GM18520 (cell line): ENCODE data around the gene KCNQ1OT1.

Experiments
- ATAC-seq: cut with Tn5 transposase; IDR thresholded peaks from one replicate; pipeline ENCODE4 v1.9.1; 2021; ENCODE audit not compliant: unreplicated experiment

KCNQ1OT1 gene

DNA sequence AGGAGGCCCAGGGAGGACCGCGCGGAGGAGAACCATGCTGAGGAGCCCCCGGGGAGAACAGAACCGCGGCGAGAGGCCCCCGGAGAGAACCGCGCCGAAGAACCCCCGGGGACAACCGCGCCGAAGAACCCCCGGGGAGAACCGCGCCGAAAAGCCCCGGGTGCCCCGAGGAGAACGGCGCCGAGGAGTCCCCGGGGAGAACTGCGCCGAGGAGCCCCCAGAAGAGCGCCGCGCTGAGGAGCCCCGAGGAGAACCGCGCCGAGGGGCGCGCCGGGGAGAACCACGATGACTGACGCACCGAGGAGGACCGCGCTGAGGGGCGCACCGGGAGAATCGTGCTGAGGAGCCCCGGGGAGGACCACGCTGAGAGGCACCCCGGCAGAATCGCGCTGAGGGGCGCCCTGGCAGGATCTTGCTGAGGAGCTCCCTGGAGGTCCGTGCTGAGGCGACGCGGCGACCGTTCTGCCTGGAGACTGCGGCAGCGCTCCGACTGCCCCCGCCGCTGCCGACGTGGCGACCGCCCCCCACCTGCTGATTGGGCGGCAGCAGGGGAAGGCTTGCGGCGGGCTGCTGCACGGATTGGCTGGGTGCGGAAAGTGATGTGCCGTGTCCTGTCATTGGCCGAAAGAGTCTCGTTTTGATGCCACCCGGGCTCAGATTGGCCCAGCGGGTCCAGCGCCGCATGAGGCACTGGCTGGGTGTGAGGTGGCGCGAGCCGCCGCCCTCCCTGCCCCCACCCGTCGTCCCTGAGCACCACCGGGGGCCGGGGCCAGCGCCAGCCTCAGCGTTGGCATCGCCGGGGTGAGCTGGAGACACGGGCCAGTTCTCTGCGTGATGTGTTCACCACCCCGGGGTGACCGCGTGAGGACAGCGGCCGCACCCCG, at the start of gene KCNQ1OT1:
TSS of gene KCNQ1OT1 (minus strand) at position 464 of the 884 bp plus-strand sequence.
- ATAC-seq, result peak; percentile 69

DNA sequence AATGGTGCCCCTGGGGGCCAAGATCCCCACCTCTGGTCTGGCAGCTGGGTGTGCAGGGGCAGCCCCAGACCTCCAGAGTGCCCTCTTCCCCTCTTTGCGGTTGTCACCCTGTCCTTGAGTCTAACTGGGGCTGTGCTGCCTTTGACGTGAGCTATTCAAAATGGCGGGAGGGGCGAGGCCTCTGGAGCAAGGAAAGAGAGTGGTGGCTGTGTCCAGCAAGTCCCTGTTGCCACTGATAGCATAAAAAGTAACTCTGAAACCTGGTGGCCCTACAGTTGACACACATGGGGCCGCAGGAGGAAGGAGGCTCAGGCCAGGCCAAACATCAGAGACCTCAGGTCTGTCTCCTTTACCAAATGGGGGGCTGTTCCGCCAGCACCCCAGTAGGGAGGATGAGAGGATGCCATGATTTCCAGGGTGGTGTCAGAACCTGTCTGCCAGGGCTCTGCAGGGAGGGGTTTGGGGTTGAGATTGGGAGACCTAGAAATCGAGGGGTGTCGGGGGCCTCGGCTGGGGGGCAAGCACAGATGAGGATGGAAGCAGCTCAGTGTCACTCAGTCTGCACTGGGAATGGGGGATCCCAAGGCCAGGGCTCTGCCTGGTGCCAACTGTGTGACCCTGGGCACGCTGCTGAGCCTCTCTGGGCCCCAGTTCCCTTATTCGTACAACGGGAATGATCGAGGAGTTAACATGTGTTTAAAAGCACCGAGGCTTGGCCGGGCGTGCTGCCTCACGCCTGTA, 49.2 kb upstream of the KCNQ1OT1 start:
- no peak for ATAC-seq

DNA sequence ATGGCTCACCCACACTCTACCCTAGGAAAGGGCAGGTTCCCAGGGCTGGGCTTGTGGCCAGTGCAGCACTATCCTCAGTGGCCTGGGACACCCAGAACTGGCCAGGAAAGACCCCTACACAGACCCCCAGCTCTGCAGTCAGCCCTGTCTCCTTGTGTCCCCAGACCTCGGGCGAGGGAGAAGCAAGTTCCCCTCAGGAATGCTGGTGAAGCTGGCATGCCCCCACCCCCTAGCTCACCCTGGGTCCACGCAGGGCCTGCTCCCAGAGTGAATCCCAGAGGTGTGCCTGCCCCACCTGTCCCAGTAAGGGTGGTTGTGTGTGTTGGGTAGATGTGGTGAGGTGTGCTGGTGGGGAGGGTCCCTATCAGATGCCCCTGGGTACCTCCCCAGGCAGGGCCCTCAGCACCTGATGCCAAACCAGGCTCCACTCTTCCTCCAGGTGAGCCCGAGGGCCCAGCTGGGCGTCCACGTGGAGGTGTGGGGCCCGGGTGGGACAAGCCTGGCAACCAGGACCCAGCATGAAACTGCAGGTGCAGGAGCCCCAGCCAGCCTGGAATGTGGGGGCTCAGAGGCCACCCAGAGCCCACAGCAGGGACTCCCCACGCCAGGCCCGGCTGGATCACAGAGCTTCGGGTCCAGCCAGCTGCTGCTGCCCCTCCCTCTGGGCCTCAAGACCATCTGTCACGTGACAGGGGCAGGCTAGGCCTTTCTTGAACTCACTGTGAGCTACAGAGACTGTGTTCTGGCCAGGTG, 48.4 kb upstream of the KCNQ1OT1 start:
- ATAC-seq, result no peak

DNA sequence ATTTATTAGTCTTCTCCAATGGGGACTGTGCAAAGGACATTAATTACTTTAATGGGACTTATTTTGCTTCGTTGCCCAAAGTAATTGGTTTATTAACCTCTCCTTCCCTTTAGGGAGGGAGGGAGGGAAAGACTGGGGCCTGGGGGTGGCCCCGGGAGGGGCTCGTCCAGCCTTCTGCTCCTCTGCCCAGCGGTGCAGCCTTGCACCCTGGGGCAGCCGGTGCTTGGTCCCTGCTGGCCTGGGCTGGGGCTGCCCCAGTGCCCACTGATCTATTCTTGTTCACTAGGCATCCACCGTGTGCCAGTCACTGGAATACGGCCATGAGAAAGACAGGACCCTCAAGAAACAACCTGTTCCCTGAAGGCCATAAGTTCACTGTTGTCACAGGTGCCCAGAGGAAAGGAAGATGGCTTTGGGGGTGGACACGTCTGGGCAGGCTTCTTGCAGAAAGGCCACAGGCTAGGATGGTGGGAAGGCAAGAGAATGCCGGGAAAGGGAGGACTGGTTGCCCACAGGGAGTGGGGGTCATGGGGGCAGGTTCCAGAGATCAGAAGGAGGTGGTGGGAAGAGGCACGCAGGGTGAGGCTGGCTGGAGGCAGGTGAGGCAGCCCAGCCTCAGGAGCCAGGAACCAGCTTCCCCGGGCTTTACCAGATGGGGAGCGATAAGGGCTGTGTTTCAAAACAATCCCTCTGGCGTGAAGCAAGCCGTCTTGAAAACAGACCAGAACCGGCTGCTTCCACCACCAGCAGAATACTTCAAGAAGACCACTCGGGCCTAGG, 47.6 kb upstream of the KCNQ1OT1 start:
- no peak for ATAC-seq

DNA sequence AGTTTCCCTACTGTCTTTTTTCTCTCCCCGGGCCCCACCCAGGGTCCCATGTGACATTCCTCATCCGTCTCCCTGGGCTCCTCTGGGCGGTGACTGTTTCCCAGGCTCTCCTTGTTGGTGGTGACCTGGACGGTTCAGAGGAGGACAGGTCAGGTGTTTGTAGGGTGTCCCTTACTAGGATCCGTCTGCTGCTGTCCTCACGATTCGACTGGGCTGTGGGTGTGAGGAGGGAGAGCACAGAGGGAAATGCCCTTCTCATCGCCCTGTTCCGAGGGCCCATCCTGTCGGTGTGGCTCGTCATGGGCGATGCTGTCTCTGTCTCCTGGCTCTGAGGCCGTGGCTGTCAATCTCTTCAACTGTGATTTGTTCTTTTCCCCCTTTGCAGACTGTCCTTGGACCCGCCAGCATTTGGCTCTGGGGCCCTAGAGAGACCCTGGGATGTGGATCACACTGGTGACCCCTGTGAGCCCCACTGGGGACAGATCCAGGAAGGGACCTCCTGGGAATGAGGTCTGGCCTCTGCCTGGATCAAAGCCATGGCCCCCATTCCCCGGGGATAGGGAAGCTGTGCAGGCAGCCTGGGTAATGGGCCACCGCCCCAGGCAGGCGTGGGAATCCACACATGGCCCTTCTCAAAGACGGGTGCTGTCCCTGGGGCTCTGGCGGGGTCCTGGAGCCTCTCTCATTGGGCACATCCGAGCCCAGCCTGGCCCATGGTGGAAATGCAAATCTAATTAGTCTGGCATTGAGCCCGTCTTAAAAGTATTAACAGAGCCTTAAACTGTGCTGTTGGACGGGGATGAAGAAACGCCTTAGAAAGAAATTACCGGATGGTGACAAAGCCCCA, 46.8 kb upstream of the KCNQ1OT1 start:
- no peak for ATAC-seq

DNA sequence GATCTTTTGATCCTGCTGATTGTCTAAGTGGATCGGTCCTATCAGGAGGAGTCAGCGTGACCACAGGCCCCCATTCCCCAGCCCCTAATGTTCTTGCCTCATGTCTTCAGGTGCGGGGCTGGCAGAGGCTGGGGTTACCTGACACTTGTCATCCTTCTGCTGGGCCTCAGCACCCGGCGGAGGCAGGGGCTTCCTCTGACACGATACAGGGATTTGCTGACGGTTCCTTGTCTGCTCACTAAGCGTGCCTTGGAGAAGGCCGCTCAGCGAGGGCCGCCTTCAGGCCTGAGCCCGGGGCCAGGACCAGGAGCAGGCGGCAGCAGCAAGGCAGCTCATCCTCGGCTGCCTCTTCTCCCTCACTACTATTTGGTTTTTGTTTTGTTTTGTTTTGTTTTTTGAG, 45.7 kb upstream of the KCNQ1OT1 start:
- no peak for ATAC-seq

DNA sequence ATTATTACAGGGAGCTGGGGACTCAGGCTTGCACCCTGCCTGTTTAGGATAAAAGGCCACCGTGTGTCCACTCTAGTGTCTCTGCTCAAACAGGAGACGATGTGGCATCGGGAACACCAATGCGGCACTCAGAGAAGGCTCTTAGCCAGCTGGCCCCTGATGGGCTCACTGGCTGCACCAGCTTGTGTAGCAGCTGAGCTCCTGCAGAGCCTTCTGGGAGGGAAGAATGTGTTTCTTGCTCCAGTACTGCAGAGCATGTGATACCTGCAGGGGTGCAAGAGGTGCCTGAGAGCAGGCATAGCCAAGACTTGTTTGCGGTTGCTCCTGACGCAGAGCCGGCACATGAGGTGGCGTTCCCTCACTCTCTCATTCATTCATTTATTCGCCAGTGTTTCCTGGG, 44.4 kb upstream of the KCNQ1OT1 start:
- ATAC-seq, result no peak

DNA sequence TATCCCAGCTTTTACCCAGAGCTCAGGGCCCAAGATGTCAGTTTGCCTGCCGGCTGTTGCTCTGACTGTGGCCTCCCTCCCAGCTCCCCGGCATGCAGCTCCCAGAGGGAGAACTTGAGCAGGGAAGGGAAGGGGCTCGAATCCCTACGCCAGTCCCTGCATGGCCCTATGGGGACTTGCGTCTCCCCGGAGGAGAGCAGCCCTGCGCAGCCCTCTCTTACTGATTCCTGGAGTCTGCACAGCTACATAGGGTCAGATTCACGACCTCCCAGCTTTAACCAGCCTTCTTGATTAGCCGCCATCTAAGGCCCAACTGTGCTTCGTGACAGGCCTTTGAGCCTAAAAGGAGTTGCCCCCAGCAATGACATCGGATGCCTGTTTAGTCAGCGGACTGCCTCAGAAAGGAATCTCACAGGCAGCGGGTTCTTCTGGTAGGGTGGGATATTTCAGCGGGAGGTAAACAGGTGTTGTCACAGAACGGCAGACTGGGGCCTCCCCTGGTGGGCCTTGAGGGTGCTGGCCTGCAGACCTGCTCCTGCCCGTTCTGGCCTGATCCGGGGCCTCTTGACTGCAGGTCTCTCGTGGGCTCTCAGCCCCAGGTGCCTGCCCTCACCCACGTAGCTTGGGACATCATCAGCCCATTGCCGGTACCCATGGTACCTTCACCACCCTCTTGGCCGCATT, 43.8 kb upstream of the KCNQ1OT1 start:
- ATAC-seq, result no peak

DNA sequence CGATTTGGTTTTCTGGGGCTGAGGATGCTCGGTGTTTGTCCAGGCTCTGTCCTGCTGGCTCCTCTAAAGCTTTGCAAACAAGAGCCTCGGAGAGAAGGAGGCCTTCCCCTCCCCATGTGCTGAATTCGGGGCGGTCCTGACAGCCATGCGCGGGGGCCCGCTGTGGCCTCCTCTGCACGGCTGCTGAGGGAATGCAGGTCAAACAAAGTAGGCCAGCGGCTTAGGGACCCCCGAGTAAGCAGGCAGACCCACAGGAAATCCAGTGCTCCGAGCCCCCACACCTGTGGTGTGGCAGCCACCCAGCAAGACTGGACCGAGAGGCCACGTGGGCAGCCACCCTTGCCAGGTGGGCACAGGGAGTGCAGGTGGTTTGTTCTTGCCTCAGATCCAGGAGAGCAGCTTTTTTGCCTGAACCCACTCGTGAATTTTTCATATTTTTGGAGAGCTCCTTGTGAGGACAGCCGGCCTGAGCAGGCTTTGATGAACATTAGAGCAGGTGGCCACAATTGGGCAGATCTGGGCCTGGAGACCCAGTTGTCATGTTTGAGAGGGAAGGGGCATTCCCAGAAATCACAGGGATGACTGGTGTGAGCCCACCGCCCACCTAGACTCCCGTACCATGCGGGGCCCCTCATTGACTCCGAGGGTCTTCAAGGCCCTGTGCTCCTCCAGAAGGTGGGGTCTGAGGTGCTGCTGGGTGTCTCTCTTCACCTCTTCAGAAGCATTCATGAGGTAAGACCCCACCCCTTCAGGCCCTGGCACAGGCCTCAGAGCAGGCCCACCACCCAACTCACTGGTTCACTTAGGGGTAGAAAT, 43.0 kb upstream of the KCNQ1OT1 start:
- ATAC-seq, result no peak

DNA sequence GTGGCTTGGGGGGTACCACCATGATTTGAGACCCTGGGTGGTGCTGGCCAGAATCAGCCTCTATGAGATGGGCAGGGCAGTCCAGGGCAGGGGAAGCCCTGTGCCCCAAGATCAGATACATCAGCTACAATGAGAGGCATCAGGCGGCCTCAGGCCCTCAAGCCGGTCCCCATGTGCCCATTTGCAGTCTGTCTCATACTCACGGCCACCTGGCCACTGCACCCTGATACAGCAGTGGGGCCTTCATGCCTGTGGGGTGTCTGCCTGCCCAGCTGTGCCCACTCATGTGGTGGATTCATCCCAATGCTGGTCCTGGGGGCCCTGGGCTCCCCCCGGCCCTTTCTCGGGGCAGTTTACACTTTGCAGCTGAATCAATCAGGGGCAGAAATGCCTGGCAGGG, 42.4 kb upstream of the KCNQ1OT1 start:
- ATAC-seq, result no peak

DNA sequence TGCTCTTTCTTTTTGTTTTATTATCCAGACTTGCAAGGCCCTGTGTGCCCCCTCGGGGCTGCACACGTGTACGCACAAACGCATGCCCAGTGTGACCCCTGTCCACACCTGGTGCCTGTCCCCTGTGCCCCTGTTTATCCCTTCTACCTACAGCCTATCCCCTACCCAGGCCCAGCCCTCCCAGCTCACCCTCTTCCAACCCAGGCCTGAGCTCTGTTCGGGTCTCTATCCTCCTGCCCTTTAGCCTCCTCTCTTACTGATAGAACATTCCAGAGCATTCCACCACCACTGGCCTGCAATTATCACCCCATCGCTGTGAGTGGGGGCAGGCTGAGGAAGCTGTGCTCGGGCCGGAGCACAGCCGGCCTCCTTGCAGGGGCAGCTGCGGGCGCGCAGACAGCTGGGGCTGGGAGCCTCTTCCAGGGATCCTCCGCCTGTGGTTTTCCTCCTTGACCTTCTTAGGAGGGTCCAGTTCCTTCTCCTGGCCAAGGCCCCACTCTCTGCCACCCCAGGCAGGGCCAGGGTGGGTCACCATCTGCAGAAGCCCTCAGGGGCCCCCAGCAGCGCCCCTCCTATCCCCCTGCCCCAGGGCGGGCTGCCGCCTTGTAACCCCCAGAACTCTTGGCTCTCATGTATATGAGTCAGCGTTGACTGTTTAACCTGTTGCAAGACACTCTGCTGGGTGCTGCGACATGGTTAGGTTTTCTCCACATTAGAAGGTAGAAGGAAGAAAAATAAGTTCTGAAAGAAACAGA, 41.8 kb upstream of the KCNQ1OT1 start:
- no peak for ATAC-seq

DNA sequence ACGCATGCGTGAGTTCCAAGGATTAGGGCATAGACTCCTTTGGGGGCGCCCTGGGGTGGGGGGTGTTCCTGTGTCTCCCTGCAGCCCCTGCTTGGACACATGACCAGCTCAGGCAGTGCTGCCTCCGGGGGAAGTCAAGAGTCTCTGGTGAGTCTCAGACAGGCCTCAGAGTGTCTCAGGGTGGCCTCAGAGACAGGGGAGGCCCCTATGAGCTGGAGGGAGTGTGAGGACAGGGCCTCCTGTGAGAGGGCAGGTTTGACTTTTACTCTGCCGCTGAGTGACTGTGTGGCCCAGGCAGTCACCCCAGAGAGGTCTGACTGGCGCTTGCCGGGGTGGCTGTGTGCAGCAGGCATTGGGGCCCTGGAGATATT, 41.2 kb upstream of the KCNQ1OT1 start:
- no peak for ATAC-seq

DNA sequence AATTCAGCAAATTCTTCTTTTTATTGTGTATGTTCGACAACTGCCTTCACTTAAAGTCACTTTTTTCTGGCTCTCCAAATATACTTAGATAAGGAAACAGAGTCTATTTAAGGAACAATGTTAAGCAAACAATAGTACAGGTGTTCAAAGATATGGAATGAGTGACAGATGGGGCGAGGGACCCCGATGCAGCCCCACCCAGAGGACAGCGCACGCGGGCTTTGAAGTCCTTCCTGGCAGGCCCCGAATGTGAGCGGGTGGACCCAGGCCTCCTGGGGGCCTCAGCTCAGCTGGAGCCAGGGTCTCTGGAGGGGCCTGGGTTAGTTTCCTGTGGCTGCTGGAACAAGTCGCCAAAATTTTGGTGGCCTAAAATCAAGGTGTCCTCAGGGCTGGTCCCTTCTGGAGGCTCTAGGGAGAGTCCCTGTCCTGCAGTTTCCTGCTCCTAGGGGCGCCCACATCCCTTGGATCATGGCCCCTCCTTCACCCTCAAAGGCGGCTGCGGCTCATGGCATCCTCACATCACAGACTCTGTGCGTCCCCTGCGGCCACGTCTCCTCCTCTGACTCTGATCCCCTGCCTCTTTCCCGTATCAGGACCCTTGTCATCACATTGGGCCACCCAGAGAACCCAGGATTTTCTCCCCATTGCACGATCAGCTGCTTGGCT, 40.6 kb upstream of the KCNQ1OT1 start:
- ATAC-seq, result no peak

DNA sequence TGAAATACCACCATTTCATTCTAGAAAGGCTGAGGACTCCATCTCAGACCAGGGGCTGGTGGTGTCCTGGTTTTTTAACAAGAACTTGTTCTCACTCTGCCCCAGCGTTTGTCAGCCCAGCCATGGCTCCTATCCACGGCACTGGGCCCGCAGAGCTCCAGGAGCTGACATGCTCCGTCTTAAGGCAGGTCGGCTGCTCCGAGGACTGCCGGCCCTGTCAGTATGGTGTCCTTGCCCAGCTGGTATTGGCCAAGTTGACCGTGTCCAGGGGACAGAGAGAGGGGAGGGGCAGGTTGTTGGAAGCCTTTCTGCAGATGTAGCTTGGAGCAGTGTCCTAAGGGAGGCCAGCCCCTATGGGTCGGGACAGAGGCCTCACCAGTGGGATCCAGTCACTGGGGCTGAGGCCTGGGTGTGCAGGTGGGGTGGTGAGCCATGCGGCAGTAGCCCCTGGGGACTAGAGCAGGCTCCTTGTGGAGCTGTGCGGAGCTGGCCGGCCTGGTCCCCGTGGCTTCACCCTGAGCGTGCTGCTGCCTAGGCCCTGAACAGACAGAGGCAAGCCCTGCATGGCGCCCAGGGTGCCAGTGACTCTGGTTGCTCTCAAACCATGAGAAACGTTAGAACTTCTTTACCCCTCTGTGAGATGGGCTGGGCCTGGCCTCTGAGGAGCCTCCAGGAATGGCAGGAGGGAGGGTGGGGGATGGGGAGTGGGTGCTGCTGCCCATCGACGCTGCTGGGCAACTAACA, 39.9 kb upstream of the KCNQ1OT1 start:
- ATAC-seq, result no peak

DNA sequence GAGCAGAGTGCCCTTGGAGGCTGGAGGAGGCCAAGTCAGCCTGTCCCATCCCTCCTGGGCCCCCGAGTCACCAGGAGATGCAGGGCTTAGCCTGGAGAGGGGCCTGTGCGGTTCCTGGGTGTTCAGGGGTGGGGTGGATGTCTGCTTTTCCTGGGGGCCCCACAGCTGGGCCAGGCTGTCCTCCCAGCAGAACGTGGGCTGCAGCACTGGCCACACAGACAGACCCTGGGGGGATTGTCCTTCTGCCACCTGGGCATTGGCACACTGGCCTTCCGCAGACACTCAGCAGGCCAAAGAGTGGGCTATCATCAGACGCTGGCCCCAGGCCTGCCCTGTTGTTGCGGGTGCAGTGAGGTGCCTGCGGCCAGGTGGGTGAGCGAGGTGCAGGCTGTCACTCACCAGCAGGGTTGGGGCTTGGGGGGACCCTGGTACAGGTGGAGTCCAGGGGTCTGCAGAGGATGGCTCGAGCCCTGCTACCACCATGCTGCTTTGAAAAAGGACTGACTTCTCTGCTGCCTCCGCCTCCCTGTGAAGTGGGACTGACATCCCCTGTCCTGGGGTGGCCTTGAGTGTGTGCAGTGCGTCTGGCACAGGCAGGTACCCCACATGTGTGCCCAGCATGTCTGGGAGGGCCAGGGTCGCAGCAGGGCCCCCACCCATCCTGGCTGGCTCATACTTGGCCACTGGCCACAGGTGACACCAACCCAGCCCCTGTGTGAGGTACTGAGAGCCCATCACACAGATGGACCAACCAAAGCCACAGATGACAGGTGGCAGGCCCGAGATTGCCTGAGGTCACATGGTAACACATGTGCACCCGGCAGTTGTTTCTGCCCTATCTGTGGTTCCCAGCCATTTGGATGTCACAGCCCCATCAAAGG, 39.0 kb upstream of the KCNQ1OT1 start:
- no peak for ATAC-seq

DNA sequence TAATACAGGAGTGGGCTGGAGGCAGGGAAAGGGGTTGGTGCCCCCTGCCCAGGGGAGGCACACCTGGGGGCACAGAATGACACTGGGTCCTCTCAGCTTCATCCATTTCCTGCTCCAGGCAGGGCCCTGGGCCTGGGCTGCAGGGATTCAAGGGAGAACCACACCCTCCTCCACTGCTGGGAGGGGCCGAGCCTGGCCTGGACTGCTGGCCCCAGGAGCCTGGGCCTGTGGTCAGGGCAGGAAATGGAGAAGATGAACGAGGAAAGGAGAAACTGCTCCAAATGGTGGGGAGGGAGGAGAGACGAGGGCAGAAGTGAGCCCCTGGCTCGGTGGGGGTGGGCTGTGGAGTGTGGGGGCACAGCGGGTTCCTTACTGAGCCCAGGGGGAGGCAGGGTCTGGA, 38.1 kb upstream of the KCNQ1OT1 start:
- no peak for ATAC-seq
